A673 (cell line): ENCODE measurements around the gene KRTAP17-1.

Source experiments
- EZH2 ChIP-seq: fragments of 200-600 bp; sonication (generic); IDR thresholded peaks from 2 replicates; pipeline ENCODE4 v1.6.1; 2017; ENCODE audit warnings: borderline replicate concordance, low read depth, mild to moderate bottlenecking, mixed read lengths, antibody characterized with exemption, low read length; ENCODE audit not compliant: poor library complexity, severe bottlenecking
- TF ChIP-seq, protein P1 (sequence below): fragments of 300-800, 200-600 bp; sonication (generic); conservative IDR thresholded peaks from 2 replicates; pipeline ENCODE4 v1.5.1; 2017; ENCODE audit warnings: low read depth, mild to moderate bottlenecking, antibody characterized with exemption, low read length, moderate library complexity, mixed read lengths

GRCh38 chr17:41315204-41315794, at the start of gene KRTAP17-1:
- TF ChIP-seq, protein P1, sequence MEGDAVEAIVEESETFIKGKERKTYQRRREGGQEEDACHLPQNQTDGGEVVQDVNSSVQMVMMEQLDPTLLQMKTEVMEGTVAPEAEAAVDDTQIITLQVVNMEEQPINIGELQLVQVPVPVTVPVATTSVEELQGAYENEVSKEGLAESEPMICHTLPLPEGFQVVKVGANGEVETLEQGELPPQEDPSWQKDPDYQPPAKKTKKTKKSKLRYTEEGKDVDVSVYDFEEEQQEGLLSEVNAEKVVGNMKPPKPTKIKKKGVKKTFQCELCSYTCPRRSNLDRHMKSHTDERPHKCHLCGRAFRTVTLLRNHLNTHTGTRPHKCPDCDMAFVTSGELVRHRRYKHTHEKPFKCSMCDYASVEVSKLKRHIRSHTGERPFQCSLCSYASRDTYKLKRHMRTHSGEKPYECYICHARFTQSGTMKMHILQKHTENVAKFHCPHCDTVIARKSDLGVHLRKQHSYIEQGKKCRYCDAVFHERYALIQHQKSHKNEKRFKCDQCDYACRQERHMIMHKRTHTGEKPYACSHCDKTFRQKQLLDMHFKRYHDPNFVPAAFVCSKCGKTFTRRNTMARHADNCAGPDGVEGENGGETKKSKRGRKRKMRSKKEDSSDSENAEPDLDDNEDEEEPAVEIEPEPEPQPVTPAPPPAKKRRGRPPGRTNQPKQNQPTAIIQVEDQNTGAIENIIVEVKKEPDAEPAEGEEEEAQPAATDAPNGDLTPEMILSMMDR = no peak
- TF ChIP-seq EZH2 = no peak
